Neural cell (in vitro differentiated cells): ENCODE measurements around the gene PAGE1.

ENCODE experiments used
- EP300 ChIP-seq: fragments of 450-650 bp; conservative IDR thresholded peaks from 2 replicates; pipeline ENCODE4 v1.6.1; 2014; ENCODE audit warnings: antibody characterized with exemption, mild to moderate bottlenecking, moderate library complexity; ENCODE audit not compliant: poor library complexity, severe bottlenecking
- EZH2 ChIP-seq: fragments of 200-600, 300-800 bp; shearing (Covaris generic), sonication (generic); IDR thresholded peaks from 2 replicates; pipeline ENCODE4 v1.6.1; 2014; ENCODE audit warnings: antibody characterized with exemption, low read length, borderline replicate concordance, mild to moderate bottlenecking; ENCODE audit not compliant: insufficient read depth, poor library complexity, severe bottlenecking
- POLR2AphosphoS5 ChIP-seq: IDR thresholded peaks from 2 replicates; pipeline ENCODE4 v1.6.1; 2012
- RAD21 ChIP-seq: fragments of 450-650 bp; conservative IDR thresholded peaks from 2 replicates; pipeline ENCODE4 v1.6.1; 2014; ENCODE audit warnings: antibody characterized with exemption, mild to moderate bottlenecking, moderate library complexity
- REST ChIP-seq: IDR thresholded peaks from 2 replicates; pipeline ENCODE4 v1.6.1; 2012; ENCODE audit warnings: borderline replicate concordance
- SMC3 ChIP-seq: fragments of 450-650 bp; conservative IDR thresholded peaks from 2 replicates; pipeline ENCODE4 v1.6.1; 2014; ENCODE audit warnings: antibody characterized with exemption, mild to moderate bottlenecking, moderate library complexity; ENCODE audit not compliant: poor library complexity
- TF ChIP-seq, protein P1 (sequence below): fragments of 450-650 bp; IDR thresholded peaks from 2 replicates; pipeline ENCODE4 v1.5.1; 2014; ENCODE audit warnings: antibody characterized with exemption, mild to moderate bottlenecking, moderate library complexity; ENCODE audit not compliant: poor library complexity, severe bottlenecking

DNA sequence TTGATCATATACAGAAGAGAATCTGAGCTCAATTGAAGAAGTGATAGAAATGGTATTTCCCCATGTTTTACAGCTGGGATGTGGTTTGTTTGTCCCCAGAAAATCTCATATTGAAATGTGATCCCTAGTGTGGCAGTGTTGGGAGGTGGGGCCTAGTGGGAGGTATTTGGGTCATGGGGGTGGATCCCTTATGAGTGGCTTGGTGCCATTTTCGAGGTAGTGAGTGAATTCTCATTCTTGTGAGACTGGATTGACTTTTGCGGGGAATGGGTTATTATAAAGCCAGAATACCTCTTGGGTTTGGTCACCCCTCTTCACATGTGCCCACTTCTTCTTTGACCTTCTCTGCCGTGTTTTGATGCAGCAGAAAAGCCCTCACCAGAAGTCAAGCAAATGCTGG is 29.6 kb upstream of the PAGE1 start:
- TF ChIP-seq, protein P1, sequence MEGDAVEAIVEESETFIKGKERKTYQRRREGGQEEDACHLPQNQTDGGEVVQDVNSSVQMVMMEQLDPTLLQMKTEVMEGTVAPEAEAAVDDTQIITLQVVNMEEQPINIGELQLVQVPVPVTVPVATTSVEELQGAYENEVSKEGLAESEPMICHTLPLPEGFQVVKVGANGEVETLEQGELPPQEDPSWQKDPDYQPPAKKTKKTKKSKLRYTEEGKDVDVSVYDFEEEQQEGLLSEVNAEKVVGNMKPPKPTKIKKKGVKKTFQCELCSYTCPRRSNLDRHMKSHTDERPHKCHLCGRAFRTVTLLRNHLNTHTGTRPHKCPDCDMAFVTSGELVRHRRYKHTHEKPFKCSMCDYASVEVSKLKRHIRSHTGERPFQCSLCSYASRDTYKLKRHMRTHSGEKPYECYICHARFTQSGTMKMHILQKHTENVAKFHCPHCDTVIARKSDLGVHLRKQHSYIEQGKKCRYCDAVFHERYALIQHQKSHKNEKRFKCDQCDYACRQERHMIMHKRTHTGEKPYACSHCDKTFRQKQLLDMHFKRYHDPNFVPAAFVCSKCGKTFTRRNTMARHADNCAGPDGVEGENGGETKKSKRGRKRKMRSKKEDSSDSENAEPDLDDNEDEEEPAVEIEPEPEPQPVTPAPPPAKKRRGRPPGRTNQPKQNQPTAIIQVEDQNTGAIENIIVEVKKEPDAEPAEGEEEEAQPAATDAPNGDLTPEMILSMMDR = no peak
- TF ChIP-seq EP300 (no peak), SMC3 (no peak), EZH2 (no peak), POLR2AphosphoS5 (no peak), RAD21 (no peak), REST (no peak)
